Smooth muscle cell (in vitro differentiated cells): Measurements from ENCODE around the gene VRK3. TPM values are rescaled to one million over a fixed set of nuclear protein-coding genes. Genes with fewer than 3 reads are reported as not detected.

Experiments
- DNase-seq: peaks from one replicate; lab custom pipeline; 2025; ENCODE audit not compliant: unreplicated experiment; lab: John Stamatoyannopoulos, UW
- H2AFZ ChIP-seq: fragments of 200-600 bp; sonication (generic); 2 replicates; pipeline ENCODE4 v1.6.0; 2016; ENCODE audit warnings: antibody characterized with exemption, low read depth, mild to moderate bottlenecking
- H3F3A ChIP-seq: fragments of 200-600 bp; sonication (generic); 2 replicates; pipeline ENCODE4 v1.6.0; 2017; ENCODE audit warnings: antibody characterized with exemption, low read depth
- H3K27ac ChIP-seq: fragments of 200-600 bp; sonication (generic); 2 replicates; pipeline ENCODE4 v1.5.1; 2016; ENCODE audit warnings: low read depth, mild to moderate bottlenecking
- H3K27me3 ChIP-seq: fragments of 200-600 bp; sonication (generic); 2 replicates; pipeline ENCODE4 v1.6.1; 2016; ENCODE audit warnings: low read depth, mild to moderate bottlenecking
- H3K36me3 ChIP-seq: fragments of 200-600 bp; sonication (generic); 2 replicates; pipeline ENCODE4 v1.5.1; 2016; ENCODE audit warnings: low read depth
- H3K4me1 ChIP-seq: fragments of 200-600 bp; sonication (generic); 2 replicates; pipeline ENCODE4 v1.5.1; 2016; ENCODE audit warnings: low read depth
- H3K4me2 ChIP-seq: fragments of 200-600 bp; sonication (generic); 2 replicates; pipeline ENCODE4 v1.6.0; 2016; ENCODE audit warnings: mild to moderate bottlenecking
- H3K4me3 ChIP-seq: fragments of 200-600 bp; sonication (generic); 2 replicates; pipeline ENCODE4 v1.5.1; 2016; ENCODE audit warnings: mild to moderate bottlenecking
- H3K79me2 ChIP-seq: fragments of 200-600 bp; sonication (generic); 2 replicates; pipeline ENCODE4 v1.6.0; 2016; ENCODE audit warnings: low read depth, mild to moderate bottlenecking
- H3K9ac ChIP-seq: fragments of 200-600 bp; sonication (generic); 2 replicates; pipeline ENCODE4 v1.6.0; 2016; ENCODE audit warnings: low read depth
- H3K9me3 ChIP-seq: fragments of 200-600 bp; sonication (generic); replicated peaks from 2 replicates; pipeline ENCODE4 v1.5.1; 2016; ENCODE audit warnings: low read depth
- H4K20me1 ChIP-seq: fragments of 200-600 bp; sonication (generic); 2 replicates; pipeline ENCODE4 v1.6.0; 2016; ENCODE audit warnings: low read depth
- CTCF ChIP-seq: fragments of 200-600 bp; sonication (generic); IDR thresholded peaks from 2 replicates; pipeline ENCODE4 v1.5.1; 2017; ENCODE audit warnings: borderline replicate concordance, mild to moderate bottlenecking, antibody characterized with exemption; ENCODE audit not compliant: insufficient read depth, poor library complexity, severe bottlenecking
- WGBS: methylation state at CpG from one replicate; pipeline ENCODE4 v1.1.7; 2016; ENCODE audit warnings: low lambda C conversion rate; 5-methylcytosine and 5-hydroxymethylcytosine counted together
- polyA plus RNA-seq: library from polyadenylated mRNA; unstranded; fragments of >200 nt; fragmentation: Nextera tagmentation; extraction: Ambion mirVana; gene quantifications from 2 replicates; pipeline ENCODE4 v1.2.1, GENCODE V29; 2016
- total RNA-seq: library from RNA; depleted of rRNA; stranded (reverse); fragments of >200 nt; gene quantifications from 2 replicates; pipeline ENCODE4 v1.2.3, GENCODE V29; 2014

VRK3 gene
- total and polyA plus RNA-seq, 2 experiments from 2014 or later: 24.6 to 41.4 TPM

GRCh38 chr19:49997709-49998108 is 27.5 kb downstream of the VRK3 start:
- no peaks in the 10 kb centered on the region for H3F3A ChIP-seq
- H3K9me3 ChIP-seq: no peaks in the 10 kb centered on the region
- H3K4me1 ChIP-seq: no peaks in the 10 kb centered on the region
- no peak overlapping the region for H3K27ac ChIP-seq
- no peak overlapping the region for H3K4me3 ChIP-seq
- peaks cover 3% of the 10 kb centered on the region for H3K36me3 ChIP-seq
- no peaks in the 10 kb centered on the region for H3K27me3 ChIP-seq
- peaks cover 30% of the 10 kb centered on the region for H4K20me1 ChIP-seq
- H3K79me2 ChIP-seq: no peaks in the 10 kb centered on the region
- H3K4me2 ChIP-seq: no peak overlapping the region
- no peak for DNase-seq
- no peak overlapping the region for H3K9ac ChIP-seq
- WGBS: 79% methylated on average over 5 of the region's 5 CpGs
- H2AFZ ChIP-seq: no peak overlapping the region
- TF ChIP-seq CTCF: no peak

GRCh38 chr19:49988433-49988832 is 36.7 kb downstream of the VRK3 start:
- Histone ChIP-seq H3K79me2 (no peaks in the 10 kb centered on the region), H3K4me1 (no peaks in the 10 kb centered on the region), H2AFZ (no peak overlapping the region), H3K27ac (no peak overlapping the region), H4K20me1 (peaks cover 39% of the 10 kb centered on the region), H3K27me3 (no peaks in the 10 kb centered on the region), H3K9me3 (no peaks in the 10 kb centered on the region), H3K9ac (no peak overlapping the region), H3K4me3 (no peak overlapping the region), H3F3A (no peaks in the 10 kb centered on the region), H3K36me3 (peaks cover 10% of the 10 kb centered on the region), H3K4me2 (no peak overlapping the region)
- DNase-seq: no peak
- no peak for TF ChIP-seq CTCF
- WGBS: 95% methylated on average over 9 of the region's 9 CpGs

GRCh38 chr19:49988007-49988406 is 37.2 kb downstream of the VRK3 start:
- H3K27ac ChIP-seq: no peak overlapping the region

More at GRCh38 chr19:49988007-49988406, 37.2 kb downstream of the VRK3 start:
- H3K4me1 ChIP-seq: no peaks in the 10 kb centered on the region
- no peak overlapping the region for H3K4me3 ChIP-seq
- H3K79me2 ChIP-seq: no peaks in the 10 kb centered on the region
- peaks cover 39% of the 10 kb centered on the region for H4K20me1 ChIP-seq
- H3K9ac ChIP-seq: no peak overlapping the region
- peaks cover 8% of the 10 kb centered on the region for H3K36me3 ChIP-seq
- TF ChIP-seq CTCF: no peak
- 96% methylated on average over 5 of the region's 5 CpGs for WGBS
- no peaks in the 10 kb centered on the region for H3K9me3 ChIP-seq
- H2AFZ ChIP-seq: no peak overlapping the region
- H3F3A ChIP-seq: no peaks in the 10 kb centered on the region
- no peaks in the 10 kb centered on the region for H3K27me3 ChIP-seq
- H3K4me2 ChIP-seq: no peak overlapping the region
- no peak for DNase-seq
